Ovary (tissue), 3 donors: ENCODE measurements around the gene GCK.

Experiments used
- POLR2A ChIP-seq: fragments of 450-650 bp; IDR thresholded peaks from one replicate; pipeline ENCODE4 v1.6.1; 2017; ENCODE audit warnings: antibody characterized with exemption, mild to moderate bottlenecking, moderate library complexity
- TF ChIP-seq, protein P1 (sequence below), 3 donors: fragments of 450-650 bp in 2 of 3; fragments of 200-600 bp in 1 of 3; IDR thresholded peaks; one replicate each; pipeline versions ENCODE4 v1.5.1 to v1.8.0; 2016 to 2022; ENCODE audit warnings: antibody characterized with exemption in 3 of 3, mild to moderate bottlenecking in 1 of 3
- donor health status: DM: no; HTN: no; CAD: no.

GRCh38 chr7:44229546-44230105 is 40.4 kb upstream of the GCK start:
- TF ChIP-seq, protein P1, sequence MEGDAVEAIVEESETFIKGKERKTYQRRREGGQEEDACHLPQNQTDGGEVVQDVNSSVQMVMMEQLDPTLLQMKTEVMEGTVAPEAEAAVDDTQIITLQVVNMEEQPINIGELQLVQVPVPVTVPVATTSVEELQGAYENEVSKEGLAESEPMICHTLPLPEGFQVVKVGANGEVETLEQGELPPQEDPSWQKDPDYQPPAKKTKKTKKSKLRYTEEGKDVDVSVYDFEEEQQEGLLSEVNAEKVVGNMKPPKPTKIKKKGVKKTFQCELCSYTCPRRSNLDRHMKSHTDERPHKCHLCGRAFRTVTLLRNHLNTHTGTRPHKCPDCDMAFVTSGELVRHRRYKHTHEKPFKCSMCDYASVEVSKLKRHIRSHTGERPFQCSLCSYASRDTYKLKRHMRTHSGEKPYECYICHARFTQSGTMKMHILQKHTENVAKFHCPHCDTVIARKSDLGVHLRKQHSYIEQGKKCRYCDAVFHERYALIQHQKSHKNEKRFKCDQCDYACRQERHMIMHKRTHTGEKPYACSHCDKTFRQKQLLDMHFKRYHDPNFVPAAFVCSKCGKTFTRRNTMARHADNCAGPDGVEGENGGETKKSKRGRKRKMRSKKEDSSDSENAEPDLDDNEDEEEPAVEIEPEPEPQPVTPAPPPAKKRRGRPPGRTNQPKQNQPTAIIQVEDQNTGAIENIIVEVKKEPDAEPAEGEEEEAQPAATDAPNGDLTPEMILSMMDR (IDR thresholded peaks at IDR 0.05): no peak
- no peak for TF ChIP-seq POLR2A
